ENCODE measurements around the gene PIK3R2.

PIK3R2 gene

DNA sequence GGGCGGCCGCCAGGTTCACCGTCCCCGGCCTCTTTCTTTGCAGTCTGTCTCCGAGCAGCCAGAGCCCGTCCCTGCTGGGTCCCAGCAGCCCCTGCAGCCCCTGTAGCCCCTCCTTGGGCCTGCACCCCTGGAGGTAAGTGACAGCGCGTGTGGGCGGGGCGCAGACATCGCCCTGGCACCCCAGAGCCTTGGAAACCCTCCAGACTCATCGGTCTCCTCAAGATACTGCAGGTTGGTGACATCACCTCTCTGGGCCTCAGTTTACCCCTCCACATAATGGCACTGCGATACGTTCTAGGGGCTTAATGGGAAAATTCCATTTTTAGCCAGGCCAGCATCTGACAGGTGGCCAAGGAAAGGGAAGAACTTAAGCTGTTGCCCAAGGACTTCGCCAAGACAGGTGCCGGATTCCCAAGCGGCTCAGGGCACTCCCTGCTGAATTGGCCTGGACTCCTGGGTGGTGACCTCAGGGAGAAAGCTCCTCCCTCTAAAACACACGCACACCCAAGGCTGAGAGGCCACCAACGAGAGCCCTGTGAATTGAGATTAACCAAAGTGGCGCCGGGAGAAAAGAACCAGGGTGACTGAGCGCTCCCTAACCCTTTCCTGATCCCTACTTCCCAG, 42.2 kb upstream of the PIK3R2 start:
- H3K4me3 ChIP-seq (ENCODE audit: control insufficient read depth, low read depth, low read length): peak overlapping the region; percentile 74
- DNase-seq (ENCODE audit: low read depth): no peak
- no peak for TF ChIP-seq CTCF (IDR thresholded peaks at IDR 0.05; ENCODE audit: control insufficient read depth, insufficient read depth, low read depth, low read length, missing control alignments)

DNA sequence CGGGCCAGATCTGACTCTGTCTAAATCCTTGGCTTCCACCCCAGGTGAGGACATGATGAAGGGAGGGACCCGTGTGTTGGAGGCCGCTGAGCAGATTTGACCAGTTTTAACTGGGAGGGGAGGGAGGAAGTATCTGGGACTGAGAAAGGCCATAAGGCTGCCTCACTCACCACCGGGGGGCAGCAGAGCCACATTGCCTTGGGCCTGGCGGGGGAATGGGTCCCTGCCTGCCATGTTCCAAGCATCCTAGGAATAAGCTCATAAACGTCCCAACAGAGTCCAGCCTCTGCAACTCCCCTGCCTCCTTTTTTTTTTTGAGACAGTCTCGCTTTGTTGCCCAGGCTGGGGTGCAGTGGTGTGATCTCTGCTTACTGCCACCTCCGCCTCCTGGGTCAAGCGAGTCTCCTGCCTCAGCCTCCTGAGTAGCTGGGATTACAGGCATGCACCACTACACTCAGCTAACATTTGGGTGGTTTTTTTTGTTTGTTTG, 39.9 kb upstream of the PIK3R2 start:
- no peak for DNase-seq (ENCODE audit: low read depth)
- peak; percentile 96 for TF ChIP-seq CTCF (IDR thresholded peaks at IDR 0.05; ENCODE audit: control insufficient read depth, insufficient read depth, low read depth, low read length, missing control alignments)
- no peak overlapping the region for H3K4me3 ChIP-seq (ENCODE audit: control insufficient read depth, low read depth, low read length)

DNA sequence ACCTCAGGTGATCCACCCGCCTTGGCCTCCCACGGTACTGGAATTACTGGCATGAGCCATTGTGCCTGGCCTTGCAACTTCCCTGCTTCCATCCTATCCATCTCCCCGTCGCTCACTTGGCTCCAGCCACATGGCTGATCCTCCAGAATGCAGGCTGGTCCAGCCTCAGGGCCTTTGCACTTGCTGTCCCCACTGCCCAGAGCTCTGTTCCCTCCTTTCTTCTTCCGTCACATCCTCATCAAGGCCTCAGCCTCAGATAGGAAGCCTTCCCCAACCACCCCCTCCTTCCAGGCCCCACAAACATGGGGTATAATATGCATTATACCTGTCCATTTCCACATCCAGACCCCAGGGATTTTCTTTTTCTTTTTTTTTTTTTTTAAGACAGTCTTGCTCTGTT, 39.1 kb upstream of the PIK3R2 start:
- no peak for DNase-seq (ENCODE audit: low read depth)

GRCh38 chr19:18114483-18114882, 38.5 kb upstream of the PIK3R2 start:
- no peak for DNase-seq (ENCODE audit: low read depth)

More for the DNA sequence above, 39.1 kb upstream of the PIK3R2 start:
- TF ChIP-seq CTCF (IDR thresholded peaks at IDR 0.05; ENCODE audit: control insufficient read depth, insufficient read depth, low read depth, low read length, missing control alignments): no peak
- no peak overlapping the region for H3K4me3 ChIP-seq (ENCODE audit: control insufficient read depth, low read depth, low read length)

GRCh38 chr19:18117364-18117691, 35.6 kb upstream of the PIK3R2 start:
- H3K4me3 ChIP-seq (ENCODE audit: control insufficient read depth, low read depth, low read length): peak overlapping the region; percentile 41
- DNase-seq (ENCODE audit: low read depth): no peak
- no peak for TF ChIP-seq CTCF (IDR thresholded peaks at IDR 0.05; ENCODE audit: control insufficient read depth, insufficient read depth, low read depth, low read length, missing control alignments)

More at GRCh38 chr19:18114483-18114882, 38.5 kb upstream of the PIK3R2 start:
- TF ChIP-seq CTCF (IDR thresholded peaks at IDR 0.05; ENCODE audit: control insufficient read depth, insufficient read depth, low read depth, low read length, missing control alignments): no peak
- H3K4me3 ChIP-seq (ENCODE audit: control insufficient read depth, low read depth, low read length): no peak overlapping the region

GRCh38 chr19:18117692-18118378, 35.1 kb upstream of the PIK3R2 start:
- TF ChIP-seq CTCF (IDR thresholded peaks at IDR 0.05; ENCODE audit: control insufficient read depth, insufficient read depth, low read depth, low read length, missing control alignments): no peak
- H3K4me3 ChIP-seq (ENCODE audit: control insufficient read depth, low read depth, low read length): peak overlapping the region; percentile 66
- no peak for DNase-seq (ENCODE audit: low read depth)

Measured in AG09309 (cell line).